RCC 7860 (cell line): ENCODE results near the gene TCF19.
"Not testable (repeated sequence)": the region's sequence is repeated elsewhere in the genome, so short reads cannot be mapped to it uniquely, and the experiment has no call there.

Experiments used
- DNase-seq: peaks from one replicate; pipeline ENCODE4 v3.0.0-alpha.2; 2015; ENCODE audit warnings: low spot score
- FAIRE-seq: peaks from 2 replicates; lab custom pipeline; 2012; peaks lifted over from hg19 to GRCh38; lab: Jason Lieb, UNC

TCF19 gene

DNA sequence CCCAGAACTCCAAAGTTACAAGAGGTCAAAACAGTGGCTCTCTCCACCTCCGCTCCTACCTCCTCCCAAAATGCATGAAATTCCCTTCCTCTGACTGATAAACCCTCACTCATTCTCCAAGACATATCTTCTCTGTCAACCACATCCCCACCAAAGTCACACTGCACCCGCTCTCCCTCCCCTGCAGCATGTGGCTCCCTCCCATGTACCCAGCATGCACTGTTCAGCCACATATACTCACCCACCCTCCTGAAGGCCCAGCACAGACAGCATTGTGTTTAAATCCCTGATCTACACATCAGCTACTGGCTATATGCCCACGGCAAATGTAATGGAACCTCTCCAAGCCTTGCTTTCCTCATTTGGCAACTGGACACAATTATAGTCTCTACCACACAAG, 17.6 kb downstream of the TCF19 start:
- DNase-seq, result peak; percentile 79
- peak; percentile 80 for FAIRE-seq

DNA sequence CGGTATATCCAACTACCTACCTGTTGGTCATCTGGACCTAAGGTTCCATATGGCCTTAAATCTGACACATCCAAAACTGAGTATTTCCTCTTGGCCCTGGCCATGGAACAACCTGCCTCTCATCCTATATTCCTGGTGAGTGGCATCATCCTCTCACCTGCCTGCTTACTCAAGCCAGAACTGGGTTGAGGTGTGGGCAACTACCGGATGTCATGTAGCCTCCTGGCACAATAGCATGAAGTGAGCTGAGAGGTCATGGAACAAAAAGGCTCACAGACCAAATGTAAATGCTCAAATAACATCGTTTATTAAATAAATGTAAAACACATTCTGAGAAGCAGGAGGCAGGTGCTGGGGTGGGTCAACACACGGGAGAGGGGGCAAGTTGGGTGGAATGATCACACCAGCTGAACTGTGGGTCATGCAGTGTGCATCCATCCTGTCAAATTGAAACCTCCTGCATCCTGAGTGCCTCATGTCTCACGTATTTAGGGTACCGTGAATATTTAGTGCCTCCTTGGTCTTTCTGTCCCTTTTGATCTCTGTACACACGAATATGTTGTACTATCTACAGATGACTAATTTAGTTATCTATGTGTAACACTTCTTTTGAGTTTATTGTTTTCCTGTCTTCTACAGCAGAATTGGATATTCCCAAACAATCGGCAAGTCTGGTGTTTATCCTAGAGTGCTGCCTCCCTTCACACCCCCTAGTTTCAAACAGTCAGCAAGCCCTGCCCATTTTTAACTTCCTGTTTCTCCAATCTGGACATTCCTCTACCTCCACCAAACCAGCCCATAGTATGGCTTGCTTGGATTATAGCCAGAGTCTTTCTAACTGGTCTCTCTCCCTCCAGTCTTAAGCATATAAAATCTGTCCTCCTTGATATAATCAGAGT, 20.0 kb downstream of the TCF19 start:
- FAIRE-seq (no peak), DNase-seq (peak; percentile 8)

DNA sequence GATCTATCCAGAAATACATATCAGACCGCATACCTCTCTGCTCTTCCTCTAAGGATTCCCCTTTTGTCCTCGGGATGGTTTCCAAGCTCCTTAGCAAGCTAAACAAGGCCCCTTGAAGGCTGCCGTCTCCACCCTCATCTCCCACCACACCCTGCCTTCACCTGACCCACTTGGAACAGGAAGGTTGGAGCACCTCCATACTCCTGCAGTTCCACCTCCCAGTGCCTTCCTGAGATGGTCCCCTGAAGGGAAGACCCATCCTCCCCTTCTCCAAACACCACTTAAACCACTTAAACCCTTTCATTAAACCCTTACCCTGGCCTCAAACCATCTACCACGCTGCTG, 20.6 kb downstream of the TCF19 start:
- DNase-seq, result no peak
- no peak for FAIRE-seq

DNA sequence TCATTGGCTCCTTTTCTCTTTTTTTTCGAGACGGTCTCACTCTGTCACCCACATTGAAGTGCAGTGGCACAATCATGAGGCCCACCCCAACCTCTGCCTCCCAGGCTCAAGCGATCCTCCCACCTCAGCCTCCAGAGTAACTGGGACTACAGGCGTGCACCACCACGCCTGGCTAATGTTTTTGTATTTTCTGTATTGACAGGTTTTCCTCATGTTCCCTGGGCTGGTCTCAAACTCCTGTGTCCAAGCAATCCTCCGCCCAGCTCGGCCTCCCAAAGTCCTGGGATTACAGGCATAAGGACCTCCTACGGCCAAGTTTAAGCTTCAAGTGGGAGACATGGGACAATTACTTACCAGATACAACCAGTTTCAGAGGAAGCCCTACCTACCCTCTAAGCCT, 21.5 kb downstream of the TCF19 start:
- DNase-seq (no peak), FAIRE-seq (no peak)

DNA sequence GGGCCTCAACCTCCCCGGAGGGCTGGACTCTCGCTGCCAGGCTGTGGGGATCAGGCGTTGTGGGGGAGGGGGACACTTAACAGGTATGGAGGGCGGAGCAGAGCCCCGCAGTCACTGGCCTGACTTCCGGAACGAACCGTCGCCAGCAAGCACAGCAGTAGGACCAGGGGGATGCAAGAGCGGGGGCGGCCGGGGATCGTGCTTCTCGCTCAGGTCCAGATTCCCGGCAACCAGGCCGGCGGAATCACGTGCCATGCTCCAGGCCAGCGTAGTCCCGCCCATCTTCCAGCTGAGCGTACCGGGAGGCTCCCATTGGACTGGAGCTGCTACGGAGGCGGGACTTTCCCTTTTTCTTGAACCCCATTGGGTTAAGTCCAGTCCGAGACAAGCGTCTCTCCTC, 22.1 kb downstream of the TCF19 start:
- FAIRE-seq, result no peak

DNA sequence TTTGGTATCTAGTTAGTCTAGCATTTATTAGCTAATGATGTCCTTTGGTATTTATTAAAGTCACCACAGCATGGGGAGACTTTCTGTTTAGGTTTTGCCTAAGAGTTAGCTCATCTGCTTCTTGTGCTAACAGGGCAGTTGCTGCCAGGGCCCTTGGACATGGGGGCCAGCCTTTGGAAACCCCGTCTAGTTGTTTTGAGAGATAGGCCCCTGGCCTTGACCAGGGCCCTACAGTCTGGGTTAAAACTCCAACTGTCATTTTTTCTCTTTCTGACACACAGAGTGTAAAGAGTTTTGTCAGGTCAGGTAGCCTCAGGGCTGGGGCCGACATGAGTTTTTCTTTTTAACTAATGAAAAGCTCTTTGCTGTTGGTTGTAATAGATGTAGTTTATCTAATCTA, 24.9 kb downstream of the TCF19 start:
- DNase-seq, FAIRE-seq: not testable (repeated sequence)

More for the DNA sequence above, 22.1 kb downstream of the TCF19 start:
- DNase-seq, result no peak

DNA sequence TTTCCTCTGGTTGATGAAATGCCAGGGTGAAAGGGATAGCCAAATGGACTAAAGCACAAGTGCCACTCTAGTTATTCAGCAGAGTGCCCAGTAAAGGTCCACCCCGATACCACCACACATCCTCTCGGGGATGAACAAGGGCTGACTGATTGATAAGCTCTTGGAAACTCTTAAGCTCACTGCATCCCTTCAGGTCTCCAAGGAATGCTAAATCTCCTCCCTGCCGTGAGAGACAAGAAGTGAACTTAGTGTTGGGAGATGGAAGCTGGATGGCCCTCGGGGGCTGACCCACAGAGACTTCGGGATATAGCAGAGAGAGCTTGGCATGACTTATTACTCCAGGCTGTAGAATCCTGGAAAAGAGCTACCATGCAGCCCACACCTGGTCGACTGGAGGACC, 25.5 kb downstream of the TCF19 start:
- DNase-seq, FAIRE-seq: not testable (repeated sequence)

DNA sequence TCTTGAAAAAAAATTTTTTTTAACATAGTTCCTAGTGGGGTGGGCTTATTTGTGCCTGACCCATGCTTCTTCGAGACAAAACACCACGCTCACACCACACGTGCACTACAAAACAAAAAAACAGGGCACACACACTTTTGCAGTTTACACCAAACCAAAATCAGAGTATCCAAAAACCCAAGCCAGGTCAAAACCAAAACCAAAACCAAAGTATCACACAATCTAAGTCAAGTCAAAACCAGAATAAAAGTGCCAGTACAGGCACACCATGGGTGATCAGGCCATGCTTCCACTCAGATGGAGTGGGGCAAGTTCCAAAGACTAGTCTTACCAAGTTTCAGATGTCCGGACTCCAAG, 27.3 kb downstream of the TCF19 start:
- DNase-seq, FAIRE-seq: not testable (repeated sequence)

DNA sequence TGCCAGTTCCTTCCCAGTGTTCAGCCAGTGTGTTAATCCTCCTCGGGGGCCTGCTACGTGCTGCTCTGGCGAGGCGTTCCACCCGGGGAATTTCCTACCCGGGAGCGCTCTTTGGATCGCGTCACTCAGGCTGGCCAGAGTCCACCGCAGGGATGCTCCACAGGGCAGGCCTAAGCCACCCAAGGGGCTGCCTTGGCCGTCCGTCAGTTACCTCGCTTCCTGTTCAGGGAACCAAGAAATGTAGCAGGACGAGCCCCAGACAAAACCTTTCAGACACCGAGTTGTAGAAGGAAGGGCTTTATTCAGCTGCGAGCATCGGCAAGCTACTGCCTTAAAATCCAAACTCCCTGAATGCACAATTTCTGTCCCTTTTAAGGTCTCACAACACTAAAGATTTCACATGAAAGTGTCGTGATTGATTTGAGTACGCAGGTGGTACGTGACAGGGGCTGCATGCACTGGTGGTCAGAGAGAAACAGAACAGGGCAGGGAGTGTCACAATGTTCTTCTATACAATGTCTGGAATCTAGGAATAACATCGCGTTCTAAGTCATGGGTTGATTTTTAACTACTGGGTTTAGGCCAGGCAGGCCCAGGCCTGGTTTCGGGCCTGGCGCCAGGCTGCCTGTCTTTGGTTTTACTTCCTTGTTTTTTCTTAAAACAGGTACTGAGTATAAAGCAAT, 27.8 kb downstream of the TCF19 start:
- DNase-seq, result peak; percentile 87
- peak; percentile 94 for FAIRE-seq

DNA sequence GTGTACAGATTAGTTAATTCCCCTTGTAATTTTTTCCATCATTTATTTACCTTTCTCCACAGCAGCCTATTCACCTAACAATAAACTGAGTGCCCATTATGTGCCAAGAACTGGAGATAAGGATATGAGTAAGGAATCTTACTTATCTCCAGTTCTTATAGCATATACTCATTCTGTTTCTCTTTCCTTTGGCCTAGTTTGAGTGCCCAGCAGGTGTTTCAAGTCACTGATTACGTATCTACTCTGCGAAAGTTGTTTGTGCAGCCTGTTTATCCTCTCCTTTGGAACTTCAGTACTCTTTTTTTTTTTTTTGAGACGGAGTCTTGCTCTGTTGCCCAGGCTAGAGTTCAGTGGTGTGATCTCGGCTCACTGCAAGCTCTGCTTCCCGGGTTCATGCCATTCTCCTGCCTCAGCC, 29.4 kb downstream of the TCF19 start:
- no peak for FAIRE-seq

DNA sequence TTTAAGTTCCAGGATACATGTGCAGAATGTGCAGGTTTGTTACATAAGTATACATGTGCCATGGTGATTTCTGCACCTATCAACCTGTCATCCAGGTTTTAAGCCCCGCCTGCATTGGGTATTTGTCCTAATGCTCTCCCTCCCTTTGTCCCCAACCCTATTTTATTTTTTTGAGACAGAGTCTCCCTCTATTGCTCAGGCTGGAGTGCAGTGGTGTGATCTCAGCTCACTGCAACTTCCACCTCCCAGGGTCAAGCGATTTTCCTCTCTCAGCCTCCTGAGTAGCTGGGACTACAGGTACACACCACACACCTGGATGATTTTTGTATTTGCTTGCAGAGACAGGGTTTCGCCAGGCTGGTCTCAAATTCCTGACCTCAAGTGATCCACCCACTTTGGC, 30.8 kb downstream of the TCF19 start:
- not testable (repeated sequence) for DNase-seq, FAIRE-seq

More for the DNA sequence above, 29.4 kb downstream of the TCF19 start:
- peak; percentile 41 for DNase-seq

DNA sequence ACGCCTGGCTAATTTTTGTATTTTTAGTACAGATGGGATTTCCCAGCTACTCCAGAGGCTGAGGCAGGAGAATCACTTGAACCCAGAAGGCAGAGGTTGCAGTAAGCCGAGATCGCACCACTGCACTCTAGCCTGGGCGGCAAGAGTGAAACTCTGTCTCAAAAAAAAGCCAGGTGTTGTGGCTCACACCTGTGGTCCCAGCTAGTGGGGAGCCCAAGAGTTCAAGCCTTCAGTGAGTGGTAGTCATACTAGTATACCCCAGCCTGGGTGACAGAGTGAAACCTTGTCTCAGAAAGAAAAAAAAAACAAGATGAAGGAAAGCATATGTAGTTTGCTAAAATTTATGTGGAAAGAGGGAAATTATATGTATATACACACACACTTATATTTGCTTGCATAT, 32.1 kb downstream of the TCF19 start:
- no peak for FAIRE-seq
- no peak for DNase-seq

DNA sequence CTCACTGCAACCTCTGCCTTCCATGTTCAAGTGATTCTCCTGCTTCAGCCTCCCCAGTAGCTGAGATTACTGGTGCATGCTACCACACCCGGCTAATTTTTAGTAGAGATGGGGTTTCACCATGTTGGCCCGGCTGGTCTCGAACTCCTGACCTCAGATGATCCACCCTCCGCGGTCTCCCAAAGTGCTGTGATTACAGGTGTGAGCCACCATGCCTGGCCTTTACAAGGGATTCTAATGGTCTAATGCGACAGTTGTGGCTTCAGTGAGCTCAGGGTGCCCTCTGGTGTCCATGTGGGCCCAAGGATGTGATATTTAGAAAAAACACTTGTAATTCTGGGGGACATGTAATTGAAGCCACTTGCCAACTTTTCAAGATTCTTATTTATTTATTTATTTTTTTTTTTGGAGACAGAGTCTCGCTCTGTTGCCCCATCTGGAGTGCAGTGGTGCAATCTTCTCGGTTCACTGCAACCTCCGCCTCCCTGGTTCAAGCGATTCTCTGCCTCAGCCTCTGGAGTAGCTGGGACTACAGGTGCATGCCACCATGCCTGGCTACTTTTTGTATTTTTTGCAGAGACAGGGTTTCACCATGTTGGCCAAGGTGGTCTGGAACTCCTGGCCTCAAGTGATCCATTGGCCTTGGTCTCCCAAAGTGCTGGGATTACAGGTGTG, 34.2 kb downstream of the TCF19 start:
- FAIRE-seq, result not testable (repeated sequence)
- peak; percentile 72 for DNase-seq

DNA sequence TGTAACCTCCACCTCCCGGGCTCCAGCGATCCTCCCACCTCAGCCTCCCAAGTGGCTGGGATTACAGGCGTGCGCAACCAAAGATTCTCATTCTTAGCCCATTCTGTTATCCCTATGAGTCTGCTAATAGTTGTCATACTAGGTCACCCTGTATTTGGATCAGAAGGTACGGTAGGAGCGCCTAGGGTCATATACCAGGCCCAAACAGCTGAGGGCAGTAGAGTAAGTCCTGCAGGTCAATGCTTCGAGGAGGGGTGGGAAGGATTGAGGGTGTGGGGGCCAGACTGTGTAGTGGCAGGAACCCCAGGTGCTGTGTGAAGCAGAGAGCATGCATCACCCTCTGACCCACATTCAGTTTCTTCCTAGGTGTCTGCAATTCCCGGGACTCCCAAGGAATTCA, 34.8 kb downstream of the TCF19 start:
- DNase-seq (no peak), FAIRE-seq (no peak)

DNA sequence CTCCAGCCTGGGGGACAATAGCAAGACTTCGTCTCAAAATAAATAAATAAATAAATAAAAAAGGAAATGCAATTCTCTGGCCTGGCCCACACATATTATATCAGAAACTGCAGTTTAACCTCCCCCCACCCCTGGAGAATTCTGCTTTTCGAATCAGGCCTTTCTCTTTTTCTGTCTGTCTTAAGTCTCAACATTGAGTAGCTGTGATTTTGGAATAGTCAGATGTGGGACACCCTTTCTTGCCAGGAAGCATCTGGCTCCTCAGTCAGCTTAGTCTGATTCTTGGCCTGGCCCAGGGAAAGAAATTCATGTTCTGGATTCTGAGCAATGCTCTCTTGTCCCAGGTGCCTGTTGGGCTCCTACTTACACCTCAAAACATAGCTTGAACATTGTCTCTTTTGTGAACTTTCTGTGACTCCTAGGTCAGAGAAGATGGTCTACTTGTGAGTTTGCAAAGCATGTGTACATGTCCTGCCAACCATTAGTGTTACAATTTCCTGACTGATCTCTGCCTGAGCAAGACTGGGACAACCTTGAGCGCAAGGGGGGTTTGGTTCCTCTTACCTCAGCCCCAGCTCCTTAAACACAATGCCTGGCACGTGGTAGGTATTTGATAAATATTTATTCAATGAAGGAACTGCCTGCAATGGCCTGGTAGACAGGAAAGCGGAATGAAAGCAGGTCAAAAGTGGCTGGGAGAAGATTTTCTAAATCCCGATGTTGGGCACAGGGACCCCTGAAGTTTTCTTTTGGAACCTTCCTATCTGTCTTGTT, 35.9 kb downstream of the TCF19 start:
- FAIRE-seq (no peak), DNase-seq (no peak)

DNA sequence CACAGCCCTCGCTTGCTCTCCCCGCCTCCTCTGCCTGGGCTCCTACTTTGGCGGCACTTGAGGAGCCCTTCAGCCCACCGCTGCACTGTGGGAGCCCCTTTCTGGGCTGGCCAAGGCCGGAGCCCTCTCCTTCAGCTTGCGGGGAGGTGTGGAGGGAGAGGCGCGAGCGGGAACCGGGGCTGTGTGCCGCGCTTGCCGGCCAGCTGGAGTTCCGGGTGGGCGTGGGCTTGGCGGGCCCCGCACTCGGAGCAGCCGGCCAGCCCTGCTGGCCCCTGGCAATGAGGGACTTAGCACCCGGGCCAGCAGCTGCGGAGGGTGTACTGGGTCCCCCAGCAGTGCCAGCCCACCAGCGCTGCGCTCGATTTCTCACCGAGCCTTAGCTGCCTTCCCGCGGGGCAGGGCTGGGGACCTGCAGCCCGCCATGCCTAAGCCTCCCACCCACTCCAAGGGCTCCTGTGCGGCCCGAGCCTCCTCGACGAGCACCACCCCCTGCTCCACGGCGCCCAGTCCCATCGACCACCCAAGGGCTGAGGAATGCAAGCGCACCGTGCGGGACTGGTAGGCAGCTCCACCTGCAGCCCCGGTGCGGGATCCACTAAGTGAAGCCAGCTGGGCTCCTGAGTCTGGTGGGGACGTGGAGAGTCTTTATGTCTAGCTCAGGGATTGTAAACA, 37.1 kb downstream of the TCF19 start:
- DNase-seq, FAIRE-seq: not testable (repeated sequence)

DNA sequence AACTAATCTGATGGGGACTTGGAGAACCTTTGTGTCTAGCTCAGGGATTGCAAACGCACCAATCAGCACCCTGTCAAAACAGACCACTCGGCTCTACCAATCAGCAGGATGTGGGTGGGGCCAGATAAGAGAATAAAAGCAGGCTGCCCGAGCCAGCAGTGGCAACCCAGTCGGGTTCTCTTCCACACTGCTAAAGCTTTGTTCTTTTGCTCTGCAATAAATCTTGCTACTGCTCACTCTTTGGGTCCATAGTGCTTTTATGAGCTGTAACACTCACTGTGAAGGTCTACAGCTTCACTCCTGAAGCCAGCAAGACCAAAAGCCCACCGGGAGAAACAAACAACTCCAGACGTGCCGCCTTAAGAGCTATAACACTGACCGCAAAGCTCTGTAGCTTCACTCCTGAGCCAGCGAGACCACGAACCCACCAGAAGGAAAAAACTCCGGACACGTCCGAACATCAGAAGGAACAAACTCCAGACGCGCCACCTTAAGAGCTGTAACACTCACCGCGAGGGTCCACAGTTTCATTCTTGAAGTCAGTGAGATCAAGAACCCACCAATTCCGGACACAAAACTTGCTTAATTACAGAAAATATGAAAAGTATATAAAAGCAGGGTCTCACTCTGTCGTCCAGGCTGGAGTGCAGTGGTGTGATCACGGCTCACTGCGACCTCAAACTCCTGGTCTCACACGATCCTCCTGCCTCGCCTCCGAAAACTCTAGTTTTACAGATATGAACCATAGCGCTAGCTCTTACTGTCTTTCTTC, 38.0 kb downstream of the TCF19 start:
- not testable (repeated sequence) for FAIRE-seq, DNase-seq

DNA sequence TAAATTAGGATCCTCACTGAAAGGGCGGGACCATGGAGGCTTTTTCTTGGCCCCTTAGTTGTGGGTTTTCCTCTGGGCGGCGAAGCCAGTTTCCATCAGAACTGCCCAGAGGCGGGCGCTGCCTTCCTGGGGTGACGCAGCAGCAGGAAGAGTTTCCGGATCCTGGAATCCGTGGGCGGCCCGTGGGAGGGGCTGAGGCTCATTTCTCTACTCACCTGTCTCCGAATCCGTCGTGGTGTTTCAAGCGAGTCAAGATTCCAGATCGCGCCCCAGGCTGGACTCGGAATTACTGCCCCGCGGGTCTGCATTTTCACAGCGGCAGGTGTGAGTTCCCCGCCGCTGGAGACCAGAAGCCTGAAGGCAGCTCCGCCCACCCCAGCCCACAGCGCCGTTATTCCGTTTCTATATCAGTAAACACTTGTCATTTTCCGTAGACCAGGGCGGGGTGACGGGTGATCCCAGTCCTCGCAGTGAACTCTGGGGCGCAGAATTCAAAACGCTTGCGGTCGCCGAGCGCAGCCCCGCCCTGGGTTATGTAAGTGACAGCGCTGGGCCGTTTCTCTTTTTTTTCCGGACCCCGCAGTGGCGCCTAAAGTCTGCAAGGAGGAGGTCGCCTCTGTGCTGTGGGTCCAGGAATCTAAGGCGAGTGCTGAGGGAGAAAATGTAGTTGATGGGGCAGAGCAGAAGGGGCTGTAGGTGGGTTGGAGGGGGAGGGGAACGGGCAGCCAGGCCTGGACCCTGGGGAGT, 39.3 kb downstream of the TCF19 start:
- DNase-seq (peak; percentile 70), FAIRE-seq (peak; percentile 31)

DNA sequence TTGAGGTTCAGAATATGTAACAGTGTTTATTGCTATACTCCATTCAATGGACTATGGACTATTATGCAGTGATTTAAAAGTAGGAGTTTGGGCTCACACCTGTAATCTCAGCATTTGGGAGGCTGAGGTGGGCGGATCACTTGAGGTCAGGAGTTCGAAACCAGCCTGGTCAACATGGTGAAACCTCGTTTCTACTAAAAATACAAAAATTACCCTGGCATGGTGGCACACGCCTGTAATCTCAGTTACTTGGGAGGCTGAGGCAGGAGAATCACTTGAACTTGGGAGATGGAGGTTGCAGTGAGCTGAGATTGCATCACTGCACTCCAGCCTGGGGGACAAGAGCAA, 40.7 kb downstream of the TCF19 start:
- not testable (repeated sequence) for FAIRE-seq, DNase-seq
